ENCODE data around the gene ELOVL6.

DNA sequence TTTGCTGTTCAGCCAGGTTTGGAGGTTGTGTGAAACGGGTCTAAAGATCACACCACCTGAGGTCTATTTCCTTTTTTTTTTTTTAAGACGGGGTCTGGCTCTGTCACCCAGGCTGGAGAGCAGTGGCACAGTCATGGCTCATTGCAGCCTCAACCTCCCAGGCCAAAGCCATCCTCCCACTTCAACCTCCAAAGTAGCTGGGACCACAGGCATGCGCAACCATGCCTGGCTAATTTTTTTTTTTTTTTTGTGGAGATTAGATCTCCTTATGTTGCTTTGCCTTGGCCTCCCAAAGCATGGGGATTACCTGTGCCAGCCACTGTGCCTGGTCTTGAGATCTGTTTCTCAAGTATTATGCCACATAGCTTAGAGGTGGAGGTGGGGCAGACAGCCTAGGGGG is 49.2 kb upstream of the ELOVL6 start:
- TF ChIP-seq RAD21 (IDR thresholded peaks at IDR 0.05; ENCODE audit: low read depth) = no peak
- TF ChIP-seq, protein P1, sequence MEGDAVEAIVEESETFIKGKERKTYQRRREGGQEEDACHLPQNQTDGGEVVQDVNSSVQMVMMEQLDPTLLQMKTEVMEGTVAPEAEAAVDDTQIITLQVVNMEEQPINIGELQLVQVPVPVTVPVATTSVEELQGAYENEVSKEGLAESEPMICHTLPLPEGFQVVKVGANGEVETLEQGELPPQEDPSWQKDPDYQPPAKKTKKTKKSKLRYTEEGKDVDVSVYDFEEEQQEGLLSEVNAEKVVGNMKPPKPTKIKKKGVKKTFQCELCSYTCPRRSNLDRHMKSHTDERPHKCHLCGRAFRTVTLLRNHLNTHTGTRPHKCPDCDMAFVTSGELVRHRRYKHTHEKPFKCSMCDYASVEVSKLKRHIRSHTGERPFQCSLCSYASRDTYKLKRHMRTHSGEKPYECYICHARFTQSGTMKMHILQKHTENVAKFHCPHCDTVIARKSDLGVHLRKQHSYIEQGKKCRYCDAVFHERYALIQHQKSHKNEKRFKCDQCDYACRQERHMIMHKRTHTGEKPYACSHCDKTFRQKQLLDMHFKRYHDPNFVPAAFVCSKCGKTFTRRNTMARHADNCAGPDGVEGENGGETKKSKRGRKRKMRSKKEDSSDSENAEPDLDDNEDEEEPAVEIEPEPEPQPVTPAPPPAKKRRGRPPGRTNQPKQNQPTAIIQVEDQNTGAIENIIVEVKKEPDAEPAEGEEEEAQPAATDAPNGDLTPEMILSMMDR (IDR thresholded peaks at IDR 0.05 in 2 of 3, conservative IDR thresholded peaks at IDR 0.05 in 1 of 3; ENCODE audit: borderline replicate concordance in 1 of 3, insufficient read depth in 1 of 3, low read depth in 2 of 3, low read length in 2 of 3) = no peak
- TF ChIP-seq, protein P2, sequence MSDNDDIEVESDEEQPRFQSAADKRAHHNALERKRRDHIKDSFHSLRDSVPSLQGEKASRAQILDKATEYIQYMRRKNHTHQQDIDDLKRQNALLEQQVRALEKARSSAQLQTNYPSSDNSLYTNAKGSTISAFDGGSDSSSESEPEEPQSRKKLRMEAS (IDR thresholded peaks at IDR 0.05) = no peak
- TF ChIP-seq JUND (IDR thresholded peaks at IDR 0.05) = no peak
